Measurements from ENCODE around the gene CPLANE2.

CPLANE2 gene

GRCh38 chr1:16243936-16244649 lies 7.1 kb upstream of the CPLANE2 start:
- no peaks in the 10 kb centered on the region for H3K9me3 ChIP-seq (ENCODE audit: control insufficient read depth, low read length)
- H3K4me2 ChIP-seq (ENCODE audit: low read length): no peak overlapping the region
- H3K27ac ChIP-seq: no peak overlapping the region
- H3K4me3 ChIP-seq (ENCODE audit: low read depth, low read length): no peak overlapping the region
- H3K27me3 ChIP-seq (ENCODE audit: control insufficient read depth, insufficient read depth, low read length): no peaks in the 10 kb centered on the region
- peaks cover 6% of the 10 kb centered on the region for H3K4me1 ChIP-seq
- no peaks in the 10 kb centered on the region for H3K36me3 ChIP-seq (ENCODE audit: control insufficient read depth, insufficient read depth, low read length)
- no peaks in the 10 kb centered on the region for H3K79me2 ChIP-seq
- peak; percentile 71 for TF ChIP-seq CTCF (IDR thresholded peaks at IDR 0.05)
- H3K9ac ChIP-seq: no peak overlapping the region
- H2AFZ ChIP-seq: no peak overlapping the region

DNA sequence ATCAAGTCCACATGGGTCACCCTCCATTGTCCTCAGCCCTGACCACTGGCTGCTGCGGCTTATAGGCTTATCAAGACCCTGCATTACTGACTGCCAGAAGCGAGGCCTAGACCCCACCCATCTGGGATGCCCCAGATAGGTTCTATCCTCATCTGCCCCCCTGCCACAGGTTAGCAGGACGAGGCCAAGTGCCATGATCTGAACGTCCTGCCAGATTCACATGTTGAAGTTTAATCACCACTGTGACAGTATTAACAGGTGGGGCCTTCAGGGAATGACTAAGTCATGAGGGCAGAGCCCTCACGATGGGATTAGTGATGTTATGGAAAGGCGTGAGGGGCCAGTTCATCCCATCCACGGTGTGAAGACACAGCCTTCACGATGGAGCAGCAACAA lies 6.2 kb upstream of the CPLANE2 start:
- Histone ChIP-seq H3K4me1 (no peaks in the 10 kb centered on the region), H3K27ac (no peak overlapping the region), H3K27me3 (ENCODE audit: control insufficient read depth, insufficient read depth, low read length) (no peaks in the 10 kb centered on the region), H3K9ac (no peak overlapping the region), H3K4me2 (ENCODE audit: low read length) (no peak overlapping the region), H3K9me3 (ENCODE audit: control insufficient read depth, low read length) (no peaks in the 10 kb centered on the region), H3K36me3 (ENCODE audit: control insufficient read depth, insufficient read depth, low read length) (no peaks in the 10 kb centered on the region), H3K4me3 (ENCODE audit: low read depth, low read length) (no peak overlapping the region), H3K79me2 (no peaks in the 10 kb centered on the region), H2AFZ (no peak overlapping the region)
- TF ChIP-seq CTCF (IDR thresholded peaks at IDR 0.05): no peak

DNA sequence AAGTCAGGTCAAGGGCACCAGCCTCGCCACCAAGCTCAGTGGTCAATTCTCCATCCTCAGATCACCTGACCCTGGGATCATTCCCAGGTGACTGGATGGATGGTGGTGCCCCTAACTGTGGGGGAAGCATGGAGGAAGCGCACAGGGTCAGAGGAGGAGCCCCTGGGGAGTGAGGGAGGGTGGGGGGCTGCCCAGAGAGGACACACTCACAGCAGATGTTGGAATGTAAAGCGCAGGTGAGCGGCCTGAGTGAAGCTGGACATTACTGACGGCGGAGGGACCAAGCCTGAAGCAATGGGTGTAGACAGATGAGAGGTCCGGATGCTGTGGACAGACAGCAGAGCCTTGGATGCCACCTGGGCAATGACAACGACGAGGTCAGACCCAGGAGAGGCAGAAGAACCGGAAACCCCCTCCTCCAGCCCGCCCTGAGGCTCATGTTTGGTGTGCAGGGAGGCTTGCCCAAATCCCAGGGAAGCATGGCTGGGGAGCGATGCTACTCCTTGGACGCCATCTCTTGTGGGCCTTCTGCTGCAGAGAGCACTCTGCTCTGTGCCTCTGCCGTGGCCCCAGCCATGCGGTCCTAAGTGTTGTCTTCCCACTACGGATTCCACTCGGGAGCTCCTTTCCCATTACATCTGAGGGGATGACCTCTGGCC lies 5.7 kb upstream of the CPLANE2 start:
- H3K4me1 ChIP-seq: no peaks in the 10 kb centered on the region
- no peak overlapping the region for H3K27ac ChIP-seq
- no peaks in the 10 kb centered on the region for H3K9me3 ChIP-seq (ENCODE audit: control insufficient read depth, low read length)
- no peak overlapping the region for H3K9ac ChIP-seq
- no peak overlapping the region for H3K4me2 ChIP-seq (ENCODE audit: low read length)
- no peaks in the 10 kb centered on the region for H3K36me3 ChIP-seq (ENCODE audit: control insufficient read depth, insufficient read depth, low read length)
- no peak overlapping the region for H2AFZ ChIP-seq
- no peak for TF ChIP-seq CTCF (IDR thresholded peaks at IDR 0.05)
- no peaks in the 10 kb centered on the region for H3K27me3 ChIP-seq (ENCODE audit: control insufficient read depth, insufficient read depth, low read length)
- no peaks in the 10 kb centered on the region for H3K79me2 ChIP-seq
- H3K4me3 ChIP-seq (ENCODE audit: low read depth, low read length): no peak overlapping the region

GRCh38 chr1:16241221-16241708 lies 4.3 kb upstream of the CPLANE2 start:
- TF ChIP-seq CTCF (IDR thresholded peaks at IDR 0.05): no peak
- no peak overlapping the region for H3K9ac ChIP-seq
- no peaks in the 10 kb centered on the region for H3K79me2 ChIP-seq

More at GRCh38 chr1:16241221-16241708, 4.3 kb upstream of the CPLANE2 start:
- Histone ChIP-seq H3K27ac (no peak overlapping the region), H3K9me3 (ENCODE audit: control insufficient read depth, low read length) (no peaks in the 10 kb centered on the region), H2AFZ (no peak overlapping the region), H3K4me3 (ENCODE audit: low read depth, low read length) (no peak overlapping the region), H3K4me2 (ENCODE audit: low read length) (no peak overlapping the region), H3K4me1 (no peaks in the 10 kb centered on the region), H3K27me3 (ENCODE audit: control insufficient read depth, insufficient read depth, low read length) (no peaks in the 10 kb centered on the region), H3K36me3 (ENCODE audit: control insufficient read depth, insufficient read depth, low read length) (no peaks in the 10 kb centered on the region)

All from parathyroid adenoma (tissue), 2 donors.